Bronchial epithelial cell (primary cell): ENCODE results near the gene SRSF1. TPM values are rescaled to one million over a fixed set of nuclear protein-coding genes. Genes with fewer than 3 reads are reported as not detected.

Experiments used
- DNase-seq: peaks from one replicate; pipeline ENCODE4 v3.0.0-alpha.2; 2010; ENCODE audit warnings: low read depth
- FAIRE-seq: peaks from 2 replicates; lab custom pipeline; 2011; peaks lifted over from hg19 to GRCh38; lab: Jason Lieb, UNC
- H3K27me3 ChIP-seq: 2 replicates; pipeline ENCODE4 v1.5.1; 2011; ENCODE audit warnings: low read length; ENCODE audit not compliant: control insufficient read depth, insufficient read depth
- H3K36me3 ChIP-seq: 2 replicates; pipeline ENCODE4 v1.5.1; 2011; ENCODE audit warnings: low read length; ENCODE audit not compliant: control insufficient read depth, insufficient read depth
- H3K4me3 ChIP-seq: 2 replicates; pipeline ENCODE4 v1.5.1; 2011; ENCODE audit warnings: mild to moderate bottlenecking, low read depth, low read length, control low read depth
- total RNA-seq: library from RNA; depleted of rRNA; stranded (reverse); fragments of >200 nt; gene quantifications from 2 replicates; pipeline ENCODE4 v1.2.1, GENCODE V29; 2014
- TF ChIP-seq, protein P1 (sequence below): IDR thresholded peaks from 2 replicates; pipeline ENCODE4 v1.5.1; 2011; ENCODE audit warnings: mild to moderate bottlenecking, moderate library complexity, low read length, control low read depth, inconsistent platforms; ENCODE audit not compliant: insufficient read depth, severe bottlenecking

Gene SRSF1, protein sequence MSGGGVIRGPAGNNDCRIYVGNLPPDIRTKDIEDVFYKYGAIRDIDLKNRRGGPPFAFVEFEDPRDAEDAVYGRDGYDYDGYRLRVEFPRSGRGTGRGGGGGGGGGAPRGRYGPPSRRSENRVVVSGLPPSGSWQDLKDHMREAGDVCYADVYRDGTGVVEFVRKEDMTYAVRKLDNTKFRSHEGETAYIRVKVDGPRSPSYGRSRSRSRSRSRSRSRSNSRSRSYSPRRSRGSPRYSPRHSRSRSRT
- 239 and 392 TPM in 2 replicates for total RNA-seq

DNA sequence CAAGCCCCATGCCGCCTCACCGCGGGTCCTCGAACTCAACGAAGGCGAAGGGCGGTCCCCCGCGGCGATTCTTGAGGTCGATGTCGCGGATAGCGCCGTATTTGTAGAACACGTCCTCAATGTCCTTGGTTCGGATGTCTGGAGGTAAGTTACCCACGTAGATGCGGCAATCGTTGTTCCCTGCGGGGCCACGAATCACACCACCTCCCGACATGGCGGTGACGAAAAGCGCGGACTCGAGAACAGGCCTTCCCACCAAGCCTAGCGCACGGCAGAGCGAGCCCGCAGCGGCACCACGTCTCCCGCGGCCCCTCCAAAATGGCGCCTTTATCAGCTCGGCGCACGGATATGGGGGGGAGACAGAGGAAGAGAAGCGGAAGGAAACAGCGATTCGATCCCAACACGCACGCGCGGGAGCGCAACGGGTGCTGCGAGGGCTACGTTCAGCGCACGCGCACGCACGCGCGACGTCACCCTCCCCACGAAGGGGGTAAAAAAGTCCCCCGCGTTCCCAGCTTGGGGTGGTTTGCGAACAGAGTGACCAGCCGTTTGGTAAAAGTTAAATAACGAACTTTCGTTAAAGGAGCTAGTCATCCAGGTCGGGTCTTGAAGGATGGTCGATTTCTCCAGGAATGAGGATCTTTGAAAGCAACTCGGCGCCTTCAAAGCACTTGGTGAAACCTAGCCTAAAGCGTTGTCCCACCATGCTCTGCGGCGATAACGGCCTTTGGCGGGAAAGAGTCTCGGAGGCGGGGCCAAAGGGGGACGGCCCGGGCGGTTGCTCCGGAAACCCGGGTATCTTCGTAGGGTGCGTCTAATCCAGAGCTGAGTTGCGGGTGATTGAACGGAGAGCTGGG, at the start of gene SRSF1:
SRSF1 (minus strand) TSS at position 323 of the 857 bp plus-strand sequence; CDS start at position 214, 109 bp downstream.
- Histone ChIP-seq H3K4me3 (peak within 1 kb of the TSS; percentile 85), H3K27me3 (no peaks in the 10 kb centered on the region), H3K36me3 (peaks cover 11% of the 10 kb centered on the region)
- no peak for FAIRE-seq
- TF ChIP-seq, protein P1, sequence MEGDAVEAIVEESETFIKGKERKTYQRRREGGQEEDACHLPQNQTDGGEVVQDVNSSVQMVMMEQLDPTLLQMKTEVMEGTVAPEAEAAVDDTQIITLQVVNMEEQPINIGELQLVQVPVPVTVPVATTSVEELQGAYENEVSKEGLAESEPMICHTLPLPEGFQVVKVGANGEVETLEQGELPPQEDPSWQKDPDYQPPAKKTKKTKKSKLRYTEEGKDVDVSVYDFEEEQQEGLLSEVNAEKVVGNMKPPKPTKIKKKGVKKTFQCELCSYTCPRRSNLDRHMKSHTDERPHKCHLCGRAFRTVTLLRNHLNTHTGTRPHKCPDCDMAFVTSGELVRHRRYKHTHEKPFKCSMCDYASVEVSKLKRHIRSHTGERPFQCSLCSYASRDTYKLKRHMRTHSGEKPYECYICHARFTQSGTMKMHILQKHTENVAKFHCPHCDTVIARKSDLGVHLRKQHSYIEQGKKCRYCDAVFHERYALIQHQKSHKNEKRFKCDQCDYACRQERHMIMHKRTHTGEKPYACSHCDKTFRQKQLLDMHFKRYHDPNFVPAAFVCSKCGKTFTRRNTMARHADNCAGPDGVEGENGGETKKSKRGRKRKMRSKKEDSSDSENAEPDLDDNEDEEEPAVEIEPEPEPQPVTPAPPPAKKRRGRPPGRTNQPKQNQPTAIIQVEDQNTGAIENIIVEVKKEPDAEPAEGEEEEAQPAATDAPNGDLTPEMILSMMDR, result no peak
- DNase-seq, result peak; percentile 92

DNA sequence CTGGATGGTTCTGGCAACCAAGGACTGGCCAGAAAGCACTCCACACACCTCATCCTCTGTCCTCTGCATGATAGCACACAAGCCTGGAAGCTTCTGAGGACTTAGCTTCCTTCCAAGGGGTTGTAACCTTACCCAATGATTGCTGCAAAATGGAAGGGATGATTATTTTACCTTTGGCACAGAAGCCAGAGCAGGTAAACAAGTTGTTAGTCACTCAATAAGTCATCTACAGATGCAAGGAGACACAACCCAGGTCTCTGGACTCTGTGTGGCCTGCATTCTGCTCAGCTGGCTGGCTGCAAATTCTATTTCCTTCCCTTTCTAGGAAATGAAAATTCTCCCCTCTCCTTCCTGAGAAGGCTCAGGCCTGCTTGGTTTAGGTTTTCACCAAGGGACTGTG, 49.4 kb upstream of the SRSF1 start:
- Histone ChIP-seq H3K27me3 (no peaks in the 10 kb centered on the region), H3K4me3 (no peak overlapping the region), H3K36me3 (no peaks in the 10 kb centered on the region)
- FAIRE-seq, result no peak
- peak; percentile 55 for DNase-seq
- TF ChIP-seq, protein P1, result no peak

DNA sequence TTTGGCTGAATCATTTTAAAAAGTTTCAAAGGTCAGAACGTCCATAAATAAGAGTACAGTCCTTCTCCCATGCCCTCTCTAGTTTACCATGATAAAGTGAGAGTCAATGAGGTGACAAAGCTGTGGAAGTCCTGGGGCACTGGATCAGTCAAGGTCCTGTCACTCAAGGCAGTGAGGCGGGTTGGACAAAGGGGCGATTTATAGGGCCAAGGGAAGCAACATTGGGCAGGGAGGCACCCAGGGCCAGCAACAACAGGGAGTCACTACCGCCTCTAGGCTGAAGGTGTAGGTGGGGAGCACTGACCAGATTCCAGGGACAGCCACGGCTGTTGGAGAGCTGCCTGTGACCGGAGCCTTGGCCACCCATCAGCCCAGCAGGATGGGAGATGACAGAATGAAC, 47.6 kb upstream of the SRSF1 start:
- no peak for DNase-seq
- no peaks in the 10 kb centered on the region for H3K36me3 ChIP-seq
- TF ChIP-seq, protein P1, result no peak
- H3K27me3 ChIP-seq, result no peaks in the 10 kb centered on the region
- no peak for FAIRE-seq
- no peak overlapping the region for H3K4me3 ChIP-seq

DNA sequence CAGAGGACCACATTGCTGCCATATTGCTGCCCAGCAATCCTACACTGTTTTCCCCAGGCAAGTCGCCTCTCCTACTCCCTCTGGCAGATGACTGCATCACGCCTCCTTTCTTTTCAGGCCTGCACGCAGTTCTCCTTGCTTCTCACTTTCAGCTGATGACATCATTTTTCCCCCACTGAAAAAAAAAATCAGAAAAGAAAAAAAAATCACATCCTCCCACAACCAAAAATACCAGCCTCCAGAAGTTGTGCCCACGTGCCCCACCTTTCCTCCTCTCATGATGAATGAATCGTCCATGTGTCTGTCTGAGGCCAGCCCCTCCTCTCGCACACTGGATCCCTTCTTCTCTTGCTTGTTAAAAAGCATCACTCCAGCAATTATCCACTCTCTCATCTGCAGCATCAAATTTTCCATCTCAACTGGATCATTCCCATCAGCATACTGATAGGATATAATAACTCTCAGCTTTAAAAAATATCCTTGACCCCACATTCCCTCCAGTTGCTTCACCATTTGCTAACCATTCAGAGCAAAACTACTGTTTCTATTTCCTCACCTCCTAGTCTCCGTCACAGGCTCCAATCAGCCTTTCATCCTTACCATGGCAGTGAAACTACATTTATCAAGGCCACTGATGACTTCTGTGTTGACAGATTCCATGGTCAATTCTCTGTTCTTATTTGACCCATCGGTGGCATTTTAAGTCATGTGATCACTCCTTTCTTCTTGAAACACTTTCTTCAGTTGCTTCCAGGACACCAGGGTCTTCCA, 46.1 kb upstream of the SRSF1 start:
- no peak for DNase-seq
- TF ChIP-seq, protein P1, result no peak
- Histone ChIP-seq H3K27me3 (no peaks in the 10 kb centered on the region), H3K36me3 (no peaks in the 10 kb centered on the region), H3K4me3 (no peak overlapping the region)
- FAIRE-seq, result no peak

DNA sequence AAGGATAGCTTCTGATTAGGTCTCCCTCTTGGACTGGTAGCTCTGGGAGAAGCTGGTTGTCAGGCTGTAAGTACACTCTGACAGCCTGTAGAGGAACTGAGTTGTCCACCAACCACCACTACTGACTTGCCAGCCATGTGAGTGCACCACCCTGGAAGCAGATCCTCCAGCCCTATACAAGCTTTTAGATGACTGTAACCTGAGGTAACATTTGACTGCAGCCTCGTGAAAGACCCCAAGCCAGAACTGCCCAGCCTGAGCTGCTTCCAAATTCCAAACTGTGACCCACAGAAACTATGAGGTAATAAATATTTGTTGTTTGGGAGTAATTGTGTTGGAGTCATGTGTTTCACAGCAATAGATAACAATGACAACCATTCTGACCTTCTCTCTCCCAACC, 45.4 kb upstream of the SRSF1 start:
- TF ChIP-seq, protein P1, result no peak
- FAIRE-seq, result no peak
- Histone ChIP-seq H3K4me3 (no peak overlapping the region), H3K27me3 (no peaks in the 10 kb centered on the region), H3K36me3 (no peaks in the 10 kb centered on the region)
- no peak for DNase-seq
